DMS 273 treated with DMSO at 0.1 percent for 48 hours (cell line): ENCODE data around the gene UBR3.
"Not testable (repeated sequence)": the region's sequence is repeated elsewhere in the genome, so short reads cannot be mapped to it uniquely, and the experiment has no call there.

Experiments
- DNase-seq: peaks from one replicate; lab custom pipeline; 2025; lab: John Stamatoyannopoulos, UW

The UBR3 gene

DNA sequence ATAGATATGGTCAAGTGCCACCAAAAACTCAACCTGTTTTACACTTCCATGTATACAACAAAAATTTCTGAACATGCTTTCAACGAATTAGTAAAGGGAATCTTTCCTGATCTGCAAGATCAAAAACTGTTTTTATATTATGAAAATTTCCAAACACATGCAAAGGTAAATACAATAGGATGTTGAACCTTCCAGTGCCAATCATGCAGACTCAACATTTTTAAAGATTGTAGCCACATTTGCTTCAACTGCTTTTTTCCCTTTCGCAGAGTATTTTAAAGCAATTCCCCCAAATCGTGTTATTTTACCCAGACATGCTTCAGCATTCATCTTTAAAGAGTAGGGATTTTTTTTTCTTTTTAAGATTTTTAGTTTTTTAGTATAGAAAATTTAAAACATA, 40.3 kb downstream of the UBR3 start:
- DNase-seq, result no peak

DNA sequence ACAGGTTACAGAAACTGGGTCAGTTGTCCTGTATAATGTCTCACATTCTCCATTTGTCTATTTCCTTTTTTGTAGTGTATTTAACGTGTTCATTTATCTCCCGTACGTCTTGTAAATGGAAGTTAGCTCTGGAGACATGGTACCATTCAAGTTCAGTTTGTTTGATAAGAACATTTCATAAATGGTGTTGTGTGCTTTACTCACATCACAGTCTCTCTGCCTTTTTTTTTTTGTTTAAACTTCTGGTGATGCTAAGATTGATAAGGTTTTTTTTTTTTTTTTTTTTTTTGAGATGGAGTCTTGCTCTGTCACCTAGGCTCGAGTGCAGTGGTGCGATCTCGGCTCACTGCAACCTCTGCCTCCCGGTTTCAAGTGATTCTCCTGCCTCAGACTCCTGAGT, 41.7 kb downstream of the UBR3 start:
- DNase-seq, result no peak

DNA sequence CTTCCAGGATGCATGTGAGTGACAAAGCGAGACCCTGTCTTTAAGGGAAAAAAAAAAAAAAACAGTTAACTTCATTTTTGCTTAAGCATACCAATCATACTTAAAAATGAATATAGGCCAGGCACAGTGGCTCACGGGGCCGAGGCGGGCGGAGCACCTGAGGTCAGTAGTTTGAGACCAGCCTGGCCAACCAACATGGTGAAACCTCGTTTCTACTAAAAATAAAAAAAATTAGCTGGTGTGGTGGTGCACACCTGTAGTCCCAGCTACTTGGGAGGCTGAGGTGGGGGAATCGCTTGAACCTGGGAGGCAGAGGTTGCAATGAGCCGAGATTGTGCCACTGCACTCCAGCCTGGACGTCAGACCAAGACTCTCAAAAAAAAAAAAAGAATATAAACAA, 44.1 kb downstream of the UBR3 start:
- DNase-seq, result not testable (repeated sequence)

DNA sequence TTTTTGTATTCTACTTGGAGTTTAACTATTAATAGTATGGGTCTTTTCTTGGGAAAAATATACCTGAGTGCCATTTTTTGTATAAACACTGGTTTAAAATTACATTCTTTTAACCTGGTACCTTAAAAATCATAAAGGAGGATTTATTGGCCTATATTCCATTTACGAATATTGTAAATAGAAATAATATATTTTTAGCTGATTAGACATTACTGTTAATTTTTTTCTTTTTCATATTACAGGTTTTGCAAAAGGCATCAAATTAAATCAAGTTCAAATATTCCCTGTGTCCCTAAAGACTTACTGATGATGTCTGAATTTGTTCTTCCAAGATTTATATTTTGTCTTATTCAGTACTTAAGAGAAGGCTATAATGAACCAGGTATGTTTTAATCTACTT, 44.7 kb downstream of the UBR3 start:
- DNase-seq, result no peak

DNA sequence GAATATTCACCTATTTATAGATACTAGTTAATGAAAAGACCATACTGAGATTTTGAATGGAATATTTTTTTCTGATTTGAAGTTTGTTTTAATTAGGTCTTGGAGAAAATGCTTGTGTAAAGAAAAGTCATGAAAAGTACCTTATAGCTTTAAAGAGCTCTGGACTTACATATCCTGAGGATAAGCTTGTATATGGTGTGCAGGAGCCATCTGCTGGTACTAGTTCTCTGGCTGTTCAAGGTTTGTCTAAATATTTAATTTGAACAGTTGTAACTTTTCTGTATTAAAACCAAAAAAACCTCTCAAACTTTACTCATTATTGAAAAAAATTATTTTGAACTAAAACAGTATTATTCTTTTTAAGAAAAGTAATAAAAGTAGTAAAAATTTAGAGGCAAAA, 50.1 kb downstream of the UBR3 start:
- no peak for DNase-seq

DNA sequence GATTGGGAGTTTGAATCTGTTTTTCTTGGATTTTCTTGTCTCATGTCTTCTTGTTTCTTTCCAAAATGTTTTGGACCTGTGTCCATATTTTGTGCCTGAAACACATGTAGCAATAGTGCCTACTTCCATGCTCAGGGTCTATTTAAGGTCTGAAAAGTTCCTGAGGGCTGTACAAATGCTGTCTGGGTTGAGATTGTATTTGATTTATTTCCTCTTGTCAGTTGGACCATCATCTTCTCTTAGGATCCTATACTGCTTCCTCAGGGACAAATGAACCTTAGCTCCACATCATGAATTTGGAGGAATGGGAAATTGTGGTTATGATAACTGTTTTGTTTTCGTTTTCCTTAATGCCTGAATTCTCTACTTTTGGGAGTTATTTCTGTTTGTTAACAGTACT, 59.9 kb downstream of the UBR3 start:
- DNase-seq, result no peak

DNA sequence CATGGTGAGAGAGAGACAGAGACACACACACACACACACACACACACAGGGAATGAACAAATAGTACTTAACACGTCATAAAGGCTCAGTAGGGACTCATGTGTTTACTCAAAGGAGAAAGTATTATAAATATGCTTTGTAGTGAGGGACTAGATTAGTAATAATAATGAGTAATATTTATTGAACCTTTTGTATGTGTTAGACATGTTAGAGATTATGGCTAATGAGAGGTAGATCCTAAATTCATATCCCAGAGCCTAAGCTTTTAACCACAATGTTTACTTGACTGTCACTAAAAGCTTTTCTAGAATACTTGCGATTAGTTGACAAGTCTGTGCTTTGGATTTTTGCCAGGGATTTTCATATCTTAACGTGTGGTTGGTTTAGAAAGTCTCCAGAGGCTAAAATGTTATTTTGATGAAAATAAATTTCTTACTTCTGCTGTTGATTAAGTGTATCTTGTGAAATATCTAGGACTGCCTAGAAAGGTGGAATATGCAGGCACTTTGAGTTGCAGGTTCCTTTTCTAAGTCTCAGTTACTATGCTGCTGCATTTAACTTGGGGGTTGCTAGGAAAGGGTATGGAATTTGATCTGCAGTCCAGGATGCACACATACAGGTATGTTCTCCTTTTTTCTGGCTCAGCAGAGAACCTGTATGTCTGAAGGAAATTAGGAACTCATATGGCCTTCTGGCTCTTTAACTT, 64.5 kb downstream of the UBR3 start:
- no peak for DNase-seq

DNA sequence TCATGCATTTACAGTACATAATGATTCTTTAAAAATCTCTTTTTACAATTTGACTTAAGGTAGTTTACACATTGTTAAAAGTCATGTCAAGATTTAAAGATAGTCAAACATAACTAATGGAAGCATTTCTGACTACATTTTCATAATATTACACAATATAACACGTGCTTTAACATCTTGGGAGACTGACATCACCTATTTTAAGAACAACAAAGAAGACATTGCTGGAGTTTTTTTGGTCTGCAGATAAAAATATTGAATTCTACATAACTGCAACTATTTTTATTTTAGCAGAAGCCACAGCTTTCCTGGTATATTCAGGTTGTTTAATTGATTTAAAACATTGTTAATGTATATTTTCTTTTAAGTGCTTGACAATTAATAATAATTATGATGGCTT, 65.7 kb downstream of the UBR3 start:
- DNase-seq, result no peak

DNA sequence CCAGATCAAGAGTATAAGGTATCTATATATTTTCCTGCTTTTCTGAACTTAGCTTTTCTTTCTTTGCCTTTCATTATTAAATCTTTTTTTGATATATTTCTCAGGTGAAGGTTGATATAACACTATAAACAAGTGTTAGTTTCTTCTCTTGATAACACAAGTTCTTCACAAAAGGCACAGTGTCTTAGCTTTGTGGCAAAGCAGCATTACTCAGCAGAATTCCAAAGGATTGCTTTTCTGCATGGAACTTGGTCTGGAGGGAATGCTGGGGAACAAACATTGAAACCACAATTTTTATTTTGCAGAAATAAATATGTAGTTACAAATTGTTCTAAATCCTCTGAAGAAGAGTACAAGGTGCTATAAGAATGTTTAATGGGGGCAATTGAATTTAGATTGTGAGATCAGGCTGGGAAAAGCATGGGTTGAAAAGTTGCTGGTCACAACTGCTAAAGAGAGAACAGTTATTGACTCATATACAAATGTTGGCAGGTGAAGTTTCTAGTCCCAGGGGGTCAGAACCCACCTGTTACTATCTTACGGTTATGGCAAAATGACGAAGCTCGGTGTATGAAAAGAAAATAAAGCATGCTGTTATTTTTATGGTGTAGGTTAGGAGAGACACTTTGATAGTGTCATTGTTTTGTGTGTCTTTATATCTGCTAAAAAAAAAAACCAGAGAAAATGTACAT, 68.2 kb downstream of the UBR3 start:
- DNase-seq, result no peak

DNA sequence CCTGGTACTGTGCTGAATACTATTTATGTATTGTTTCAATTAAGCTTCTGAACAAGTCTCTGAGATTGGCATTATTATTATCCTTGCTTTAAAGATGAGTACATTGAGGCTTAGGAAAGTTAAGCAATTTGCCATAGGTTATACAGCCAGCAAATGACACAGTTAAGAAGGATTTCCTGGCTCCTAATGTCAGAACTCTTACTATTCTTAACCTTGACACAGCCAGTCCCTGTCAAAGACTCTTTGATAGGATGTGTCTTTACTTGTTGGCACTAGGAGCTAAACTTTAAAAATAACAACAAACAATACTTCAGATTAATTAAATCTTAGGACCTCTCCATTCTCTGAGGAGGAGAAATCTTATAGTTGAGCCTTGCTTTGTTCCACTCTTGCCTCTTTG, 70.6 kb downstream of the UBR3 start:
- no peak for DNase-seq

DNA sequence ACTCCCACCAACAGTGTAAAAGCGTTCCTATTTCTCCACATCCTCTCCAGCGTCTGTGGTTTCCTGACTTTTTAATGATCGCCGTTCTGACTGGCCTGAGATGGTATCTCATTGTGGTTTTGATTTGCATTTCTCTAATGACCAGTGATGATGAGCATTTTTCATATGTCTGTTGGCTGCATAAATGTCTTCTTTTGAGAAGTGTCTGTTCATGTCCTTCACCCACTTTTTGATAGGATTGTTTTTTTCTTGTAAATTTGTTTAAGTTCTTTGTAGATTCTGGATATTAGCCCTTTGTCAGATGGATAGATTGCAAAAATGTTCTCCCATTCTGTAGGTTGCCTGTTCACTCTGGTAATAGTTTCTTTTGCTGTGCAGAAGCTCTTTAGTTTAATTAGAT, 72.8 kb downstream of the UBR3 start:
- not testable (repeated sequence) for DNase-seq

DNA sequence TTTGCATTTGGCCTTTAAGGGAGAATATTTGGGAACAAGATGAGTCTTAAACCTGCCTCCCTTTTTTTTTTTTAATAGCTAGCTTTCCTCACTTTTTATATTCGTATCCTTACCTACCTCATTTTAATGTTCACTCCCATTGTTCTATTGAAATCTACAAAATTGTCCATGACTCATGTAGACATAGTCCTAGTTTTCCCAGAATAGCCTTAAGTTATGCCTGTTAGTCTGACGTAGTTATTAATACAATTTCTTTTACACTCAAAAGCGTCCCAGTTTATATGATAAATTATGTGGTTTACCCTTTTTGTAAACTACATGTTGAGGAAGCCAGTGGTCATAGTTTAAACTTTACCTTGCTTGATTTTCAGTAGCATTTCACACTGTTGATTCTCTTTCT, 73.4 kb downstream of the UBR3 start:
- no peak for DNase-seq

DNA sequence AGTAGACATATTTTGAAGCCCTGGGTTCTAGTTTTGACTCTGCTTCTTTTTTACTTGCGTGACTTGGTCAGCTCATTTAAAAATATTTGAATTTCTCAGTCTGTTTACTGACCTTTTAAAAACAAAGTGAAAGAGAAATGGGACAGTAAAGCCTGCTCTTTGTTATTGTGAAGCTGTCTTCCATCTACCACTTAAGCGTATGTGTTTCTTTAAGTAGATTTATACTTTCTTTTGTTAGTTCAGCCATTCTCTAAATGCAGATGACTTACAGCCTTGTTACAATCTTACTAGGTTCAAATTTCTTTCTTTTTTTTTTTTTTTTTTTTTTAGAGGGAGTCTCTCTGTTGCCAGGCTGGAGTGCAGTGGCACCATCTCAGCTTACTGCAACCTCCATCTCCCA, 79.5 kb downstream of the UBR3 start:
- DNase-seq, result no peak

DNA sequence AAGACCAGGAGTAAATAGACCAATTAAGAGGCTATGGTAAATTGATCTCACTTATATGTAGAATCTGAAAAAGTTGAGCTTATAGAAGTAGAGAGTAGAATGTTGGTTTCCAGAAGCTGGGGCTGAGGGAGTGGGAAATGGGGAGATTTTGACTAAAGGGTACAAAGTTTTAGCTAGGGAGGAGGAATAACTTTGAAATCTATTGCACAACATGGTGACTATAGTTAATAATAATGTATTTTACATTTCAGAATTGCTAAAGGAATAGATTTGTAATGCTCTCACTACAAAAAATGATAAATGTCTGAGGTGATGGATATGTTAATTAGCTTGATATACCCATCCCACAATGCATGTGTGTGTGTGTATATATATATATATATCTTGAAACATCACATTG, 82.1 kb downstream of the UBR3 start:
- no peak for DNase-seq

DNA sequence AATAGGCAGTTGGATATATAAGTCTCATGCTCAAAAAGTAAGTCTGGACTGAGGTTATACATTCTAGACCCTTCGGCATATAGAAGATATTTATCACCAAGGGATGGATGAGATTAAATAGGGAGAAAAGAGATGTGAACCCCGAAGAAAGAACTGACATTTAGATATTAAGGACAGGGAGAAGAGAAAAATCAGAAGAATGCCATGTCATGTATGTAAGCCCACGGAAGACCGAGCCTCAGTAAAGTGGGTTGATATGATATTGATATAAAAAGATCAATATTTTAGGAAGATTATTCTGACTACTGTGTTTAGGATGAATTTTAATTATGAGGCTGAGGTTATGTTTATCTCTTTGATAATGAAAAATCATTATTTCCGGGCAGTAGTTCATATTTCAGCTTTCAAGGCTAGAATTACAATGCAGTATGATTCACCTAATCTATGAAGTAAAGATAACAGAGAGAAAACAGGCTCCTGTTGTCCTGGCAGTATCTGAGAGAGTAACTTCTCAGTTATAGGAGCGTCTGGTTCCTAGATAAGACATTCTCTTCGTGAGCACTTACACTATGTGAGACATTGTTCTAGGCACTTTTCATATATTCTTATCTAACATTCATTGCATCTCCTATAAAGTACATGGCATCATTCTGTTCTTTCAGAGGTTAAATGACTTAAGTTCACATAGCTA, 83.0 kb downstream of the UBR3 start:
- DNase-seq, result no peak

DNA sequence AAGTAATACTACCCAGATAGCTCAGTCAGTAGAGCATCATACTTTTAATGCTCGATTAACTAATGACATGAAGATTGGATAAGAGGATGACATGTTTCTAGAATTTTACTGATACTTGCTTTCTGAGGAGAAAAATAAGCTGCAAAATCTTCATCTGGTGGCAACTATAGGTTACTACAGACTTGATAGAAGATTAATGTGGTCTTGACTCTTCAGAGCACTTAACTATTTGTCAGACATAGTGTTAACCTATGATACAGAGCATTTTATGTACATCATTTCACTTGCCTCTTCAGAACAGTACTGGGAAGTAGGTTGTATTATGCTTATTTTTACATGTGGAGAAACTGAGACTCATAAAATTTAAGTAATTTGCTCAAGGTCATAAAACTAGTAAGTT, 83.9 kb downstream of the UBR3 start:
- DNase-seq, result no peak

DNA sequence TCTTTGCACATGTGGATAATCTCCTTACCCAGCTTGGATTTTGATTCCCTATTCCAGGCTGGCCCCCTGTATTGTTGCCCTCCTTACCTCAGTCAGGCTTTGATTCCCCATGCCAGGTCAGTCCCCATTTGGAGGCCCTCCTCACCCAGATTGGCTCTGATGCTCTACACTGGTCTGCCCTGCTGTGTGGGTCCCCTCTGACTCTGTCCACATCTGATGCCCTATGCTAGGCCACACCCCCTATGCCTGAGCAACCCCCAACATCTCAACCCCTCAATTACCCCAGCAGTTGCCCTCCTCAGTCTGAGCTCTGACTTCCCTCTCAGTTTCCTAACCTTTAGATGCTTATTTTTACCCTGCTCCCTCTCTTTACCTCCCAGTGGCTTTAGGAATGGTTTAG, 89.4 kb downstream of the UBR3 start:
- DNase-seq, result no peak

DNA sequence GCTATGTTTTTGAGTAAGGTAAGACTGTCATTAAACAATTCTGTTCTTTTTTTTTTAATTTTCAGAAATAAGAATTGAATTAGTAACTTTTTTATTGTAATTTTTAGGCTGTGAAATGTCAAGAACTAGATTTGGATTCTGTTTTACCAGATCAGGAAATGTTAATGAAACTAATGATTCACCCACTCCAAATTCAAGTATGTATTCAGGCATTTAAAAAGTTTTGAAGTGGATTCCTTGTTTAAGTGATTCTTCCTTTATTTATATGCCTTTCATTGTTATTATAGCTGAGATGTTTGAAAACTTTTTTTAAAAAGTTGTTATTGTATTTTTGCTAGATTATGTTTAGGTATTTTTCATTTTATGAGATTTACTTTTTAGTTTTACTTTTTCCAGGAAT, 96.7 kb downstream of the UBR3 start:
- no peak for DNase-seq

DNA sequence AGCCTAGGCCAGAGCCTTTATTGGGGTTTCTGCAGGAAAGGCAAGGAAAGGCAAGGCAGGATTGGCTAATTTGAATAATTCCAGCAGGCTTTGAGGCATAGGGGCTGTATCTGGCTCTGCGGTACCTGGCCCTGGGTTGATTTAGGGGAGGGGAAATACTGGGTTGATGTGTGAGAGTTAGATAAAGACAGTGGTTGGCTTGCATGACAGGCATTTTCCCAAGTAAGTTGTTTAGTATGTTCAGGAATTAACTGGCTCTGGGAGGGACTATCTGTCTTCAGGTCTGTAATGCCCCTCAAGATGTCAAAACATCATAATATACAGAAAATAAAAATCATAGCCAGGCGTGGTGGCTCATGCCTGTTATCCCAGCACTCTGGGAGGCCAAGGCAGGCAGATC, 98.7 kb downstream of the UBR3 start:
- DNase-seq, result no peak

DNA sequence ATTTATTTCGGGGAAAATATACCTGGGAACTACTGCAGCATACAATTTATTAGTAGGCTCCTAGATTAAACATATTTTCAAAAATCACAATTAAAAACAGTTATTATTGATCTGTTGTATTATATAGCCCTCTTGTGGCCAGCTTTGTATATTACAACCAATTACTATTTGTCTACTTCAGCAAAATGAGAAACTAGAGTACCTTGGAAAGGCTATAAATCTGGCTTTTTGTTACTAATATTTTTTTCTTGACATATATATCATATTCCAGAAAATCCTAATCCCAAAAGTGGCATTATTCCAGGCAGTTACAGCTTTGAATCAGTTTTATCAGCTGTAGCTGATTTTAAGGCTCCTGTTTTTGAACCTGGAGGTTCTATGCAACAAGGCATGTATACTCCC, 101.2 kb downstream of the UBR3 start:
- no peak for DNase-seq

DNA sequence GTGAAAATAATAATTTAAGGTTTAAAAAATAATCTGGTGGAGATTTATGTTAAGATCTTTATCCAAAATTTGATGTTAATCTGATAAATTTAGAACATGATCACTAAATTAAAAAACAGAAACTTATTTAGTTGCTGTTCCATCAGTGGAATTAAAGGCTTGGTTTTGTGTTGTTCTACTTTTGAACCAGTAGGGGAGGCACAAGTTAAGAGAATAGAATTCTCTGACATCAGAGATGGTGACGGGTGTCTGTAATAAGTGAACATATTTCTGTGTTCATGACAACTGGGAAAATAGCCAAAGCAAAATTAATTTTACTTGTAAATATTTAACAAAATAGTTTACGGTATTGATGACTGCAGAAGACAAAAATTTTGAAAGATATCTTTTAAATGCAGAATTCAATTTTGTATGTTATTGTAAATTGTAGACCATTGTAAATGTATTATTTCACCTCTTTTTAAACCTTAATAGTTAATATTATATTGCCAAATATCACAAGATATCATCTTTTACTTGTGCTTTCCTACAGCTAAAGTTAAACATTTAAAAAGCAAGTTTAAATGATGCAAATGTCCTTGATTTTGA, 106.0 kb downstream of the UBR3 start:
- DNase-seq, result no peak

DNA sequence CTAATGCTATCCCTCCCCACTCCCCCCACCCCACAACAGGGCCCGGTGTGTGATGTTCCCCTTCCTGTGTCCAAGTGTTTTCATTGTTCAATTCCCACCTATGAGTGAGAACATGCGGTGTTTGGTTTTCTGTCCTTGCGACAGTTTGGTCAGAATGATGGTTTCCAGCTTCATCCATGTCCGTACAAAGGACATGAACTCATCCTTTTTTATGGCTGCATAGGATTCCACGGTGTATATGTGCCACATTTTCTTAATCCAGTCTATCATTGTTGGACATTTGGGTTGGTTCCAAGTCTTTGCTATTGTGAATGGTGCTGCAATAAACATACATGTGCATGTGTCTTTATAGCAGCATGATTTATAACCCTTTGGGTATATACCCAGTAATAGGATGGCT, 109.4 kb downstream of the UBR3 start:
- DNase-seq, result not testable (repeated sequence)

DNA sequence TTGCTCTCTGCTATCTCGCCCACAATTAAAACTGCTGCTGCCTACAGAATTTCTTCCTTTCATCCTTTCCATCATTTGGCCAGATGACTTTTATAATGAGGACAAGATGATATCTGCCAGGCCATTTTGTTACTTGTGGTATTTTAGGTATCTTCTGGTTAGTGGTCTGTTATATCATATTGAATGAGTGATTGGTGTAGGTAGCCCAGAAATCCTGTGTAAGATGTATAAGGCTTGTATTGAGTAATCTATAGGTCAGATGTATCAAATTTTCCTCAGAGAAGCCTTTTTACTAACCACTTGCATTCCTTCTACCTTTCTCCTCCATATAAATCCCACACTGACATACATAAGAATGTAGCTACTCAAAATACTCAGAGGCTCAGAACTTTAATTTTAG, 118.3 kb downstream of the UBR3 start:
- DNase-seq, result no peak
